NCI-H2107 treated with DMSO at 0.1 percent for 48 hours (cell line): ENCODE measurements around the gene SMARCD1.

Experiments
- DNase-seq: peaks from one replicate; lab custom pipeline; 2025; ENCODE audit not compliant: unreplicated experiment; lab: John Stamatoyannopoulos, UW

SMARCD1 gene

DNA sequence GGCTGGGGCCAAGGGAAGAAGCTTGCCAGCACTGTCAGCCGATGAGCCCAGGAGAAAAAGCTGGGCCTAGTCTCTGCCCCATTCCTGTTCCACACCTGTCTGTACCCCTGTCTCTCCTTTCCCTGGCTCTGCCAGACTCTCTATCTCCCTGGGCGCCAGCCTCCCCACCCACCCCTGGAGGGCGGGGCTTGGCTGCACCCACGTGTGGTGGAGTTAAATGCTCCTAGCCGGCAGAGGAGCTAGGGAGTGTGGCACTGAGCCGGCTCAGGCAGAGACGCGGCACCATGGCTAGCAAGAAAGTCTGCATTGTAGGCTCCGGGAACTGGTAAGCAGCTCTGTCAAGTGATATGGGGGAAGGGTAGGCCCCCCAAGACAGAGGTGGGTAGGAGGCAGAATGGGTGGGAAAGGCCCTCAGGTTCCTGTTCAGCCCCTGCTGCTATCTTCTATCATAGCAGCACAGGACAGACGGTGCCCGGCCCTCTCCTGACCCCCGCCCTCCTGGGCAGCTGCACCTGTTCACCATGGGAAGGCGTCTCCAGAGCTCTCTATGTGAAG is 18.7 kb downstream of the SMARCD1 start, which contains the start of gene GPD1:
Gene GPD1 (plus strand): TSS at position 242 of the 555 bp plus-strand sequence. CDS start 43 bp downstream, at position 285.
- peak; percentile 91 for DNase-seq

DNA sequence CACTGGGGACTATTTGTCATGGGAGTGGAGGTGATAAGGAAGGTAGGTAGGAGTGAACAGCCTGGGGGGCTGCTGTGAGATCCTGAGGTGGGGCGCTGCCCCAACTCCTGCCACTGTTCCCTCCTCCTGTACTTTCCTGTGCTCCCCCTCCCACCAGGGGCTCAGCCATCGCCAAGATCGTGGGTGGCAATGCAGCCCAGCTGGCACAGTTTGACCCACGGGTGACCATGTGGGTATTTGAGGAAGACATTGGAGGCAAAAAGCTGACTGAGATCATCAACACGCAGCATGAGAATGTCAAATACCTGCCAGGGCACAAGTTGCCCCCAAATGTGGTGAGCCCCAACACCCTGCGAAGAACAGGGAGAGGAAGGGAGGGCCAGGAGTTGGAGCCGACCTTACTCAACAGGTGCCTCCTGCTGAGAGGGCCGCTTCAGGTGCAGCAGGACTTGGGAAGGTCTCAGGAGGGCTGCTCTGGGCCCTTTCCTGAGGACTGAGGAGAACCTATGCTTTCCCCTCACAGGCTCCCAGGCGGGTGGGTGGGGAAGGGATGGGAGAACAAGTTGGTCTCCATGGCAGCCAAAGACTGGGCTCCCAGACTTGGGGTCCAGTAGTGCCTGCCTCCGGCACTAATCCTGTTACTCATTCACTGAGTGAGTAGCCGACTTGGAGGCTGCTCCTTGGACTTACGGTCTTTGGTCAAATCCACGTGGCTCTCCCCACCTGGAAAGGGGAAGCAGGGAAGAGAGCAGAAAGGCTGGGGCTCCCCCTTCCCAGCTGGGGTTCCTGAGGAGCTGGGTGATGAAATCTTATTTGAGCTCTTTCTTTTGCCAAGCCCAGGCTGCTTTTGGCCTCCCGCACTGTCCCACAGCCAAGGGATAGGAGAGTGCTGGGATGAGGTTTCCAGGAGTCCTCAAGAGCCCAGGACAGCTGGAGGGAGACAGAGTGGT is 19.6 kb downstream of the SMARCD1 start:
- no peak for DNase-seq

DNA sequence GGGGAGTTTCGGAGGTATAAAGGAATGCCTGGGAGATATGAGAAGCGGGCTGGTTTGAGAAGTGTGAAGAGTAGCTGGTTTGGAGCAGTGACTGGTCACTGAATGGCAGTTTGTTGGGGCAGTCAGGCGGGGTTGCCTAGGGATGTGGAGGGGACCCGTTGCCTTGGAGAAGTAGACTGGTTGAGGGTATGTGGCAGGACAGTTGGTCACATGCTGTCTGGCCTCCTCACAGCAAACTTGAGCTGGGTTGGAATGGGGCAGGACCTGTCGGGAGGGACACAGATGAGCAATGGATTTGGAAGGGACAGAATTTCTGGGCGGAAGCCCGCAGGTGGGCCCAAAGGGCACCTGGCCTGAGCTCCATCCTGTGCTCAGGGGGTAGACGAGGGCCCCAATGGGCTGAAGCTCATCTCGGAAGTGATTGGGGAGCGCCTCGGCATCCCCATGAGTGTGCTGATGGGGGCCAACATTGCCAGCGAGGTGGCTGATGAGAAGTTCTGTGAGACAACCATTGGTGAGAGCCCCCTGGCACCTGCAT is 20.8 kb downstream of the SMARCD1 start:
- no peak for DNase-seq

DNA sequence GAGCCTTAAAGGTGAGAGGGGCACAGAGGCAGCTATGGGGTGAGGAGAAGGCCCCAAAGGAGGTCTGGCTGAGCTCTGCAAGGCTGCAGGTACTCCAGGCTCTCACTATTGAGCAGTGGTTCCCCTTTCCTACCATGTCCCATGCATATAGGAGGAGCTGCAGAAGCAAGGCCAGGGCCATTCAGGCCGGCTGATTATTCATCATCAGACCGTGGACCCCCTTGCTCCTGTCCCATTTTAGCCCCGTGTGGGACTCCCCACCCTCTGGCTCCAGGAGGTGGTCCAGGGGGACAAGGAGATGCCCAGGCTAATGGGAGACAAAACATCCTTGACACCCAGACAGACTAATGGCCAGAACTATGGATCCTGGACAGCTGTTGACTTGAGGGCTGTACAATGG is 21.8 kb downstream of the SMARCD1 start:
- DNase-seq = no peak

DNA sequence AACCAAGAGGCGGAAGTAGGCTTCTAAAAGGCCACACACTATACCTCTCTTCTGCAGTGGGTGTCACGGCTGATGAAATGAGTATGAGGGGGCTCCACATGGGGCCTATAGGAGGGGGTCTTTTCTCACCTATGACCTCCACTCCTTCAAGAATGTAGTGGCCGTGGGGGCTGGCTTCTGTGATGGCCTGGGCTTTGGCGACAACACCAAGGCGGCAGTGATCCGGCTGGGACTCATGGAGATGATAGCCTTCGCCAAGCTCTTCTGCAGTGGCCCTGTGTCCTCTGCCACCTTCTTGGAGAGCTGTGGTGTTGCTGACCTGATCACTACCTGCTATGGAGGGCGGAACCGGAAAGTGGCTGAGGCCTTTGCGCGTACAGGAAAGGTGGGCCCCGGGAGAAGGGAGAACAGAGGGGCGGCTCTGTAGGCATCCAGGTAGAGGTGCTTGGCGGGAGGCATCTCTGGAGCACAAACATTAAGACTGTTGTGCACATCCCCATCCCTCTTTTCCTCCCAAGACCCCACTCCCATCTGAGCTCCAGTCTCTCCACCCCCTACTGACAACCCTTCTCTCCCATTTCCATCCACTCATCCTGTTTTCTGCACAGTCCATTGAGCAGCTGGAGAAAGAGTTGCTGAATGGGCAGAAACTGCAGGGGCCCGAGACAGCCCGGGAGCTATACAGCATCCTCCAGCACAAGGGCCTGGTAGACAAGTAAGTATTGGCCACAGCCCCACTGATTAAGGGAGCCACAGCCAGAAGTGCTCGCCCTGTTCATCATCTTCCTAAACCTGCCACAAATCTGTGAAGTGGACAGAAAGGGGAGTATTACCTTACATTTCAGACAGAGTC is 22.5 kb downstream of the SMARCD1 start:
- no peak for DNase-seq

DNA sequence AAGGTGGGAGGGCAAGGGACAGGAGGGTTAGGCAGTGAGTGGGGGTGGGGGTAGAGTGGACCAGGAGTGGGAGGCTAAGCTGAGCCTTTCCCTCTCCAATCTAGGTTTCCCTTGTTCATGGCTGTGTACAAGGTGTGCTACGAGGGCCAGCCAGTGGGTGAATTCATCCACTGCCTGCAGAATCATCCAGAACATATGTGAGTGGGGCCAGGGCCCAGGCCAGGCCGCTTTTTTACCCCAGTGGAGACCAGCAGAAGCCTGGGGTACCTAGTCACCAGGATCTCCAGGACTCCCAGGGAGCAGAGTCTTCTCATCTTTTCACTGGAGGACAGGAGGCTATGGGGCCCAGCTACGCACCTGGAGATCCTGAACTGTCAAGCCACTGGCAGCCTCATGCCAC is 24.2 kb downstream of the SMARCD1 start:
- DNase-seq = no peak

DNA sequence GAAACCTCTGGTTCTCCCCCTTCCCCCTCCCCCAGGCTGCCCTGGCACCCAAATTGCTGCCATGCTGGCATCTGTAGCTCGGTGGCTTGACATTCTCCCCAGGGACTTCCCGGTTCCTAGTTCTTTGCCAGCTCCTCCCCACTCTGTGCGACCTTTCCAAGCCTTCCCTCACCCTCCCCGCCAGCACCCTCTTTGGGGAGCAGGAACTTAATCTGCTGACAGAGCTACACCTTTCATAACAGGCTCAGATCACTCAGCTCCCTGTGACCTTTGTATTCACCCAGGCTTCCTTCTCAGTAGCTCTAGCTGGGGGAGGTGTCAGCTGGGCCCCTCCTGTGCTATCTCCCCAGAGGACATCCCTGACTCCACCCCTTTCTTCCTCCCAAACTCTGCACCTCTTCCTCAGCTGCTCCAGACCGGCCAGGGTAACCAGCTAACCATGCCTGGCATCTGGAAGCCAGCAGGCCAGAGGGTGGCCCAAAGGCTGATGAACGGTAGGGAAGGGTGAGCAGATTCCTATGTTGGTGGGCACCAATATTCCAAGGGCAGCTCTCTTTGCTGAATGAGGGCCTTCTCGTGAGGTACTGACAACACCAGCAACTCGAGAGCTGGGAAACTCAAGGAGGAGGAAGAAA is 25.1 kb downstream of the SMARCD1 start:
- DNase-seq = peak; percentile 83

DNA sequence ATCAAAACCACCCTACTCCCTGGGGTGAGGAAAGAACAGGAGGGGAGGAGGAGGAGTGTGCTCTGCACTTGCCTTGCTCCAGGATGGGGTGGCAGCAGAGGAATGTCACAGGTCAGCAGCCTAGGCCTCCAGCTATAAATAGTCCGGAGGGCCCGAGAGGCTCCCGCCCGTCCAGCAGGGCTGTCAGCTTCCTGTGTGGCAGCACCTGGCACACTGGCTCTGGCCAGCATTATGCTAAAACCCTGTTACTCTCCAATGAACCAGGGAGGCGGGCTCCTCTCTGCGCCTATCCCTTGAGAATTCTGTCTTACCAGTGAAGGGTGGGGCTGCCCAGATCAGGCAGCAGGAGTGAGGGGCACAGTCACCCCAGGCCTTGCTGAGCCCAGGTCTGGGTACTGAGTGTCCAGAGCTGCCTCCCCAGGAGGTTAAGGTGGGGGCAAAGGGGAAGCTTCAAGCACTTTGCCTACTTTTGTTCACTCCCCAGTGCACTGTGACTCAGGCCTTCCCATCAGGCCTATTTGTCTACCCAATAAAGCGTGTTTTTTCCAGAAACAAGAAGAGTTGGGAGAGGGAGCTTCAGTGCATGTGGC is 25.7 kb downstream of the SMARCD1 start:
- DNase-seq = peak; percentile 73

DNA sequence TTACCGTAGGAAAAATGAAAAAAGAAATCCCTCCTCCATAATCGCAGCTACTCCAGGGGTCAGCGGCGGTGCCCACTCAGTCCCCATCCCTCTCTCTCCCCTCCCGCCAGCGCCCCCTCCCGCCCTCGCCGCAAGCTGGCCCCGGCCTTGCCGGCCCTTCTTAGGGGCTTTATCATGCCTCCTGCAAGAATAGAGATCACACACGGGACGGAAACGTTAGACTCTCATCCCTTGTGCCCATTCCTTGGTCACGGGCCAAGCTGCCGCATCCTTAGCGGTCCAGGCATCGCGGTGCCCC is 26.2 kb downstream of the SMARCD1 start:
- no peak for DNase-seq

DNA sequence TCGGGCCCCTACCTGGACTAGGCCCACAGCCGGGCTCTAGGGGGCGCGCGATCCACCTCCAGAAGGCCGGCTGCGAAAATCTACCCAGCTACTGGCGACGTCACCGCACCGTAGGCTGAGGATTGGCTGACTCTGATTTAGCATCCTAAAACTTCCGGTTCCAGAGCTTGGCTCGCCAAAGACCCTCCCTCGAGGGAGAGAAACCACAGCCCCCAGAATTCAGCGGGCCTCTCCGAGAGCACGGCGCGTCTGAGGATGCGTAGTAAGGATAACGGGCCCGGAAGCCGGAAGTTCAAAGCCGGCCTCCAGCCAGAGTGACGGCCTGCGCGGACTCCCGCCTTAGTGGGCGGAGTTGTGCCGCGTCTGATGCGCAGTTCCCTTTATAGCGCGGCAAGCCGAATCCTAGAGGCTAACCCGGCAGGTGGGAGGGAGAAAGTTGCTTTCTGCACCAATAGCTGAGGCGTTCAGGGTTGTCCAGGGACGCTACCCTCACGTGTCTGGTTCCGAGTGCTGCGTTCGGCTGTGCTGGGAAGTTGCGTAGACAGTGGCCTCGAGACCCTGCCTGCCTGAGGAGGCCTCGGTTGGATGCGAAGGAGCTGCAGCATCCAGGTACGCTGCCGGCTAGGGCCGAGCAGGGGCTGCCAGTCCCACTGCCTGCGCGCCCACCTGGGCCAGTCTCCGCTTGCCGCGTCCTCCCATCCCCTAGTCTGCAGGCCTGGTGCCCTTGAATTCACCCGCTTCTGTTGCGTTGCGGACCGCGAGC is 26.7 kb downstream of the SMARCD1 start, which contains the start of gene COX14:
Gene COX14 (plus strand): TSS at position 544 of the 763 bp plus-strand sequence. CDS start 7,808 bp downstream, outside the sequence.
- DNase-seq = peak; percentile 99

DNA sequence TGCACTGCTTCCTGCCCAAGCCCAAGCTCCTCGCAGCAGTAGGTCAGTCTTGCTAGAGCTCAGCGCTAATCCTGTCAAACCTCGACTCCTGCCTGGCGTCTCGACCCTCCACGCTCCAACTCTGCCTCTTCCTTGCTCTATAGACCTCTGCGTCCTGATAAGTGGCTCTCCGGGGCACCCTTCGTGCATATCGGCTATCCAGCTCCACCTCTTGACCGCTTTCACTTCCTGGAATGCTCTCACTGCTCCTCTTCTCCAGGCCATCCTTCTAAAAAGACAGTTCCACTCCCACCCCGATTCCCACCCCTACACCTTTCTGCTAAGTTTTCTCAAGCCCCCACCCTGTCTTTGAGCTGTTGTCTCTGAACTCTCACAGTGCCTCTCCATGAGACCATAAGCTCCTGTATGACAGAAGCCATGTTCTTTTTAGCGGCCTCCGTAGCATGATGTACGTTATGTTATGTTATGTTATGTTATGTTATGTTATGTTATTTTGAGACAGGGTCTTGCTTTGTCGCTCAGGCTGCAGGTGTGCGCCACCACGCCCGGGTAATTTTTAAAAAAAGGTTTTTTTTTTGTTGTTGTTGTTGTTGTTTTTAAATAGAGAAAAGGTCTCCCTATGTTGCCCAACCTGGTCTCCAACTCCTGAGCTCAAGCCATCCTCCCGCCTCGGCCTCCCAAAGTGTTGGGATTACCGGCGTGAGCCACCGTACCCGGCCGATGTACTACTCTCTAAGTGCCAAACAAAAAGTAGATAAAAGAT is 27.5 kb downstream of the SMARCD1 start:
- DNase-seq = peak; percentile 59

DNA sequence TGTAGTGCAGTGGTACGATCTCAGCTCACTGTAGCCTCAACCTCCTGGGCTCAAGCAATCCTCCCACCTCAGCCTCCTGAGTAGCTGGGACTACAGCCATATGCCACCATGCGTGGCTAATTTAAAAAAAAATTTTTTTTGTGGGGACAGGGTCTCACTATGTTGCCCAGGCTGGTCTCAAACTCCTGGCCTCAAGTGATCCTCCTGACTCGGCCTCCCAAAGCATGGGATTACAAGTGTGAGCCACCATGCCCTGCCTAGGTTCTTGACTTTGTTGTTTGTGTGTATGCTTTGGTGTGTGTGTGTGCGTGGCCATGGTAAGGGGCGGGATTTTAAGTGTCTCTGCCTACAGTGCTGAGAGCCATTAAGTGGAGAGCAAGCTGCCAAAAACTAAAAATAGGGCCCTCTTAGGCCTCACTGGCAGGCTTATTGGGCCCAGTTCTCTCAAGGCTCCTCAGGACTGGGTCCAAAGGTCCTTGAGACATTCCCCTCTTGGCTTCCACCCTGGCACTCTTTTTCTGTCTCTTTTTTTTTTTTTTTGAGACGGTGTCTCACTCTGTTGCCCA is 32.0 kb downstream of the SMARCD1 start:
- no peak for DNase-seq

DNA sequence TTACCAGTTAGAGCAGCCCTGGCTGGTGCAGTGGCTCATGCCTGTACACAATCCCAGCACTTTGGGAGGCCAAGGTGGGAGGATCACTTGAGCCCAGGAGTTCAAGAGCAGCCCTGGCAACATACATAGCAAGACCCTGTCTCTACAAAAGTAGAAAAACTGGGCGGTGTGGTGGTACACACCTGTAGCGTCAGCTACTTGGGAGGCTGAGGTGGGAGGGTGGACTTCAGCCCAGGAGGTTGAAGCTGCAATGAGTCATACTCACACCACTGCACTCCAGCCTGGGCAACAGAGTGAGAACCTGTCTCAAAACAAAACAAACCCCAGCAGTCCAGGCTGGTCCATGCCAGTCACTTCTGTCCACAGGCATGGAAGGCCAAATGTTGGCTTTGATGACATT is 34.2 kb downstream of the SMARCD1 start:
- no peak for DNase-seq

DNA sequence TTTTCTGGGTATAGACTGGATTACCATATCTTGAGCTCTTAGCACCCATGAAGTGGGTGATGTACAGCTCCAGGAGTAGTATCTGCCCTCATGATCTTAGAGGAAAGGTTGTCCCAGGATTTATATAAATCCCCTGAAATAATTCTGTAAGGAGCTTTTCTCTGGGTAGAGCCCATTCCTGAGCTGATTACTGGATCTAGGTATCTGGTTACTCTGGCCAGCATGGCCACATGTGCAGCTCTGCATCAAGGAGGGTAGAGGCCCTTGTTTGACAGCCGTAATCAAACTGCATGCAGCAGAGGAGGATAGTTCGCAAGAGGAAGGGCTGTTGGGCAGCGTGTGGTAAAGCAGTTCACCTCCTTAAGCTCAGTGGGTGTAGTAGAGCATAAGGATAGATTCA is 35.4 kb downstream of the SMARCD1 start:
- no peak for DNase-seq

DNA sequence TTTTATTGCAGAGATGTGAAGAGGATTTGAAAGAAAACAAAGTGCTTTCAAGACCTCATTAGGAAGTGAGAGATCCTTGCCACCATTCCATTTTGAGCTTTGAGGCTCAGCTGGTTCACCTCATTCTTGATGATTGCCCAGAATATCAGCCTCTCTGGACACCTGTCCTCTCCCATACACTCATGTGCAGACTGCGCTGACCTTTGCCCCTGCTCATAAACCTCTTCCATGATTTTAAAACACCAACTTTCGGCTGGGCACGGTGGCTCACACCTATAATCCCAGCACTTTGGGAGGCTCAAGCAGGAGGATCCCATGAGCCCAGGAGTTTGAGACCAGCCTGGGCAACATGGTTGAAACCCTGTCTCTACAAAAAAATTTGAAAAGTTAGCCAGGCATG is 35.8 kb downstream of the SMARCD1 start:
- DNase-seq = no peak

DNA sequence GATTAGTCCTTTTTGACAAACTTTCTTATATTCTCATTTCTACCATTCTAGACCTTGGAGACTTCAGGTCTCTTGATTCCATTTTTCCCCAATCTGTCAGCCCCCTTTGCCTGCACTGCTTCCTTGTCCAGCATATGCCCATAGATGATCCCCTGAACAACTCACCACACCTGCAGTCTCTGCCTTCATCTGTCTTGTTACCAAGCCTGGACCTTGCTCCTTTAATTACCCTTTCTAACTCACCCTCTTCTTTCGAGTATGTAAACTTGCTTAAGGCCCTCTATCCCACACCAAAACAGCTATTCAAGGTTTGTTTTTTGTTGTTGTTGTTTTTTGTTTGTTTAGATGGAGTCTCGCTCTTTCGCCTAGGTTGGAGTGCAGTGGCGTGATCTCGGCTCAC is 36.5 kb downstream of the SMARCD1 start:
- DNase-seq = no peak

DNA sequence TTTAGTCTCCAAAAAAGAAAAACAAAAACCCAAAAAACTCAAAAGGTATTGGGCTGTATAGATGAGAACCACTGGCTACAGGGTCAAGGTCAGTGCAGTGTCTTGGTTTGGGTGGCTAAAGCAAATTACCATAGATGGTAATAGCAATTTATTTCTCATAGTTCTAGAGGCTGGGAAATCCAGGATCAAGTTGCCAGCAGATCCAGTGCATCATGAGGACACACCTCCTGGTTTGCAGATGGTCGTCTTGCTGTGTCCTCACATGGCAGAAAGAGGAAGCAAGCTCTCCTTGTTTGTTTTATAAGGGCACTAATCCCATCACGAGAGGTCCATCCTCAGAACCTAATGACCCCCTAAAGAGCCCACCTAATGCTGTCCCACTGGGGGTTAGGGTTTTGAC is 38.1 kb downstream of the SMARCD1 start:
- DNase-seq = no peak

DNA sequence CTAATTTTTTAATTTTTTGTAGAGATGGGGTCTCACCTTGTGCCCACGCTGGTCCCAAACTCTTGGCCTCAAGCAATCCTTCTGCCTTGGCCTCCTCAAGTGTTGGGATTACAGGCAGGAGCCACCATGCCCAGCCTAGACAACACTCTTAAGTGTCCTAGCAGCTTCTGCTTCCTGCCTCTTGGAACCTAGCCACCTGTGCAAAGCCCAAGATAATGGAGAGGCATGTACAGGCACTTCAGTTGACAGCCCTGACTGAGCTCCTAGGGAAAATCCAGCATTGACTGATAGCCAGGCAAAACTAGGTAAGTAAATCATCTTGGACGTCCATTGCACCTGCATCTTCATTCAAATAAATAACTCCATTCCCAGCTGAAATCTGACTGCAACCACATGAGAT is 42.4 kb downstream of the SMARCD1 start:
- peak; percentile 11 for DNase-seq

DNA sequence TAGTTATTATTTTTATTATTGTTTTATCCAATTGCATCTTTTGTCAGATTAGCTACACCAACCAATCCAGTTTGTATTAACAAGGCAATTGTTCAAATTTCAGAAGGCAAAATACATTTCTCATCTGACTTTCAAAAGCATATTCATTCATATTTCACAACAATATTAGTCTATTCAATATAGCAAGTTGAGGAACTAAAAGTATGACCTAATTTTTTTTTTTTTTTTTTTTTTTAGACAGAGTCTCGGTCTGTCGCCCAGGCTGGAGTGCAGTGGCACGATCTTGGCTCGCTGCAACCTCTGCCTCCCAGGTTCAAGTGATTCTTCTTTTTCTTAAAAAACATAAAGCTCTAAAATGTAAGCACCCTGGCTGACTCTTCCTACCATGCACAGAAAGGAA is 44.1 kb downstream of the SMARCD1 start:
- DNase-seq = no peak
